Measurements from ENCODE around the gene ADGRL1. TPM values are rescaled to one million over a fixed set of nuclear protein-coding genes. Genes with fewer than 3 reads are reported as not detected.

Gene ADGRL1
- total RNA-seq, 2 experiments from 2014 or later = 2.6 to 8.2 TPM

DNA sequence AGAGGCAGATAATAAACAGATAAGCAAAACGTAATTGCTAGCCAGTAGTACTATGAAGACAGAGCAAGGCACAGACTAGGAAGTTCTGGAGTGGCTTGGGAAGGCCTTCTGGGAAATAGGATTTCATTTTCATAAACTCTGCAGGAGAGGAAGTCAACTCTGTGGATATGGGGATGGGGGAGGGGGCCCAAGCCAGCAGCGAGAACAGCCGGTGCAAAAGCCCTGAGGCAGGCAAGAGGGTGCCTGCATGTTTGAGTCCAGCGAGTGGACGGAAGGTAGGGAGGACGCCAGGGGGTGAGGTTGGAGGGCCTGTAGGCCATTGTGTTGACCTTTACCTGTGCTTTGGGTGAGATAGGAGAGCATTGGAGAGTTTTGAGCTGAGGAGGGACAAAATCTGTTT, 60.6 kb downstream of the ADGRL1 start:
- Histone ChIP-seq H3K27ac (ENCODE audit: low read depth, low read length, poor library complexity, severe bottlenecking) (no peak overlapping the region), H4K20me1 (ENCODE audit: insufficient read depth, low read length) (no peaks in the 10 kb centered on the region), H3K9me2 (ENCODE audit: insufficient read depth, low read length) (no peaks in the 10 kb centered on the region), H2AFZ (ENCODE audit: low read length) (no peak overlapping the region), H3K4me3 (ENCODE audit: low read depth, low read length, poor library complexity, severe bottlenecking) (no peak overlapping the region), H3K79me2 (ENCODE audit: insufficient read depth, low read depth, low read length) (no peaks in the 10 kb centered on the region), H3K4me1 (ENCODE audit: insufficient read depth, low read length, poor library complexity, severe bottlenecking) (no peaks in the 10 kb centered on the region), H3K9me3 (ENCODE audit: low read length) (no peaks in the 10 kb centered on the region), H3K4me2 (ENCODE audit: low read length) (no peak overlapping the region), H3K36me3 (ENCODE audit: insufficient read depth, low read length) (no peaks in the 10 kb centered on the region)
- BruUV-seq (replicated peaks) = no TSS peak
- no peak for DNase-seq (ENCODE audit: low spot score)
- POLR2A ChIA-PET = no interaction called here
- CTCF ChIA-PET (ENCODE audit: unreplicated experiment) = no interaction called here
- TF ChIP-seq, protein P1, sequence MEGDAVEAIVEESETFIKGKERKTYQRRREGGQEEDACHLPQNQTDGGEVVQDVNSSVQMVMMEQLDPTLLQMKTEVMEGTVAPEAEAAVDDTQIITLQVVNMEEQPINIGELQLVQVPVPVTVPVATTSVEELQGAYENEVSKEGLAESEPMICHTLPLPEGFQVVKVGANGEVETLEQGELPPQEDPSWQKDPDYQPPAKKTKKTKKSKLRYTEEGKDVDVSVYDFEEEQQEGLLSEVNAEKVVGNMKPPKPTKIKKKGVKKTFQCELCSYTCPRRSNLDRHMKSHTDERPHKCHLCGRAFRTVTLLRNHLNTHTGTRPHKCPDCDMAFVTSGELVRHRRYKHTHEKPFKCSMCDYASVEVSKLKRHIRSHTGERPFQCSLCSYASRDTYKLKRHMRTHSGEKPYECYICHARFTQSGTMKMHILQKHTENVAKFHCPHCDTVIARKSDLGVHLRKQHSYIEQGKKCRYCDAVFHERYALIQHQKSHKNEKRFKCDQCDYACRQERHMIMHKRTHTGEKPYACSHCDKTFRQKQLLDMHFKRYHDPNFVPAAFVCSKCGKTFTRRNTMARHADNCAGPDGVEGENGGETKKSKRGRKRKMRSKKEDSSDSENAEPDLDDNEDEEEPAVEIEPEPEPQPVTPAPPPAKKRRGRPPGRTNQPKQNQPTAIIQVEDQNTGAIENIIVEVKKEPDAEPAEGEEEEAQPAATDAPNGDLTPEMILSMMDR (conservative IDR thresholded peaks at IDR 0.05; ENCODE audit: low read length) = no peak
- TF ChIP-seq EZH2phosphoT487 (IDR thresholded peaks at IDR 0.05; ENCODE audit: borderline replicate concordance, low read depth, low read length) = no peak
- intact Hi-C loops (cut with micrococcal nuclease; ENCODE audit: unreplicated experiment) = no loop called here

DNA sequence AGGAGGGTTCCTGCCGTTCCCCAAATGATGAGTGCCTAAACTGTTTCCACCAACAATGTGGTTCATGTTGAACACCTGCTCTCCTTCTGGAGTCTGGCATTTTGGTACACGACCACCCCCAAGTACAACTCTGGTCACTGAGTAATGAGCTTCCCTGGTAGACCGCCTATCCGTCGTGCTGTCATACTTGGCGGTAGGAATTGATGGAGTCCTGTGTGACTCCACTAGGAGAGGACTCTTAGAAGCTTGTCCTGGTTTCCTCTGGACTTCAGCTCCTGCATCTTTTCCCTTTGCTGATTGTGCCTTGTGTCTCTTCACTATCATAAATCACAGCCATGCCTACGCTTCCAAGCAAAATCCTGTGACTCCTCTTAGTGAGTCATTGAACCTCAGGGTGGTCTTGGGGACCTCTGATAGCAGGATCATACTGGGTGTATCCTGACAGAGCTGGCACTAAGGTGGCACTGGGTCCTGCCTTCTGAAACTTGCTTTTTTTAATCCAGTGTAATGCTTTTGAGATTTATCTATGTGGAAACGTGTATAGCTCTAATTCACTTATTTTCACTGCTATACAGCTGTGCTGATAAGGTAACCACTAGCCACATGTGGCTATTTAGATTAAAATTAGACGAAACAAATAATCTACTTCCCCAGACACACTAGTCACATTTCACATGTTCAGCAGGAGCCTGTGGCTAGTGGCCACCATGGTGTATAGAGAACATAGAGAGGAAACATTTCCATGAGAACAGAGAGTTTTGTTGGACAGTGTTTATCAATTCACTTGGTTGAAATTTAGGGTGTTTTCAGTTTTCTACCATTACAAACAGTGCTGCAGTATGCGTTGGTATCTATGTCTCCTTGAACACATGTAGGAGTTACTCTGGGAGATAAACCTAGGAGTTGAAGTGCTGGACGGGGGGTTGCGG, 63.4 kb downstream of the ADGRL1 start:
- DNase-seq (ENCODE audit: low spot score) = no peak
- no peaks in the 10 kb centered on the region for H3K9me2 ChIP-seq (ENCODE audit: insufficient read depth, low read length)
- no TSS peak for BruUV-seq (replicated peaks)
- H3K4me1 ChIP-seq (ENCODE audit: insufficient read depth, low read length, poor library complexity, severe bottlenecking) = peaks cover 8% of the 10 kb centered on the region
- POLR2A ChIA-PET = interaction anchor here (0.6 to 0.8 kb wide), 3 partner anchors 10 to 32 kb away, joined by 3 to 8 read pairs (median 3); no protein-coding TSS in a partner anchor
- H3K9me3 ChIP-seq (ENCODE audit: low read length) = no peaks in the 10 kb centered on the region
- no peaks in the 10 kb centered on the region for H4K20me1 ChIP-seq (ENCODE audit: insufficient read depth, low read length)
- CTCF ChIA-PET (ENCODE audit: unreplicated experiment) = interaction anchor here (0.5 kb wide), 1 partner anchor 261 kb away, joined by 3 read pairs; no protein-coding TSS in a partner anchor
- intact Hi-C loops (cut with micrococcal nuclease; ENCODE audit: unreplicated experiment) = no loop called here
- TF ChIP-seq, protein P1 (conservative IDR thresholded peaks at IDR 0.05; ENCODE audit: low read length) = no peak
- no peak for TF ChIP-seq EZH2phosphoT487 (IDR thresholded peaks at IDR 0.05; ENCODE audit: borderline replicate concordance, low read depth, low read length)
- H3K4me3 ChIP-seq (ENCODE audit: low read depth, low read length, poor library complexity, severe bottlenecking) = no peak overlapping the region
- H3K36me3 ChIP-seq (ENCODE audit: insufficient read depth, low read length) = no peaks in the 10 kb centered on the region
- H3K4me2 ChIP-seq (ENCODE audit: low read length) = no peak overlapping the region
- H2AFZ ChIP-seq (ENCODE audit: low read length) = no peak overlapping the region
- H3K27ac ChIP-seq (ENCODE audit: low read depth, low read length, poor library complexity, severe bottlenecking) = no peak overlapping the region
- H3K79me2 ChIP-seq (ENCODE audit: insufficient read depth, low read depth, low read length) = peaks cover 9% of the 10 kb centered on the region; the same call in 1 of the 2 replicates

DNA sequence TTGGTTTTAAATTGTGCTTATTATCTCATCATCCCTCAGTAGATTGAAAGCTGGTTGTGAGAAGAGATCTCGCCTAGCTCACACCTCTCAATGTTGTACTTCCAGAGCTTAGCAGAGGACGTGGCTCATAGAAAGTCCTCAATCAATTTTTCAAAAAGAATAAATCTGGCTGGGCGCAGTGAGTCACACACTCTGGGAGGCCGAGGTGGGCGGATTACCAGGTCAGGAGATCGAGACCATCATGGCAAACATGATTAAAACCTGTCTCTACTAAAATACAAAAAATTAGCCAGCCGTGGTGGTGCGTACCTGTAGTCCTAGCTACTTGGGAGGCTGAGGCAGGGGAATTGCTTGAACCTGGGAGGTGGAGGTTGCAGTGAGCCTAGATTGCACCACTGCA, 64.9 kb downstream of the ADGRL1 start:
- no peaks in the 10 kb centered on the region for H4K20me1 ChIP-seq (ENCODE audit: insufficient read depth, low read length)
- BruUV-seq (replicated peaks) = no TSS peak
- ChIA-PET POLR2A (interaction anchor here (0.6 kb wide), 1 partner anchor 40 kb away, joined by 3 read pairs; no protein-coding TSS in a partner anchor), CTCF (ENCODE audit: unreplicated experiment) (no interaction called here)
- intact Hi-C loops (cut with micrococcal nuclease; ENCODE audit: unreplicated experiment) = no loop called here
- no peaks in the 10 kb centered on the region for H3K36me3 ChIP-seq (ENCODE audit: insufficient read depth, low read length)
- H3K4me1 ChIP-seq (ENCODE audit: insufficient read depth, low read length, poor library complexity, severe bottlenecking) = peaks cover 8% of the 10 kb centered on the region
- no peak overlapping the region for H3K4me3 ChIP-seq (ENCODE audit: low read depth, low read length, poor library complexity, severe bottlenecking)
- H3K4me2 ChIP-seq (ENCODE audit: low read length) = no peak overlapping the region
- H3K9me3 ChIP-seq (ENCODE audit: low read length) = no peaks in the 10 kb centered on the region
- no peaks in the 10 kb centered on the region for H3K9me2 ChIP-seq (ENCODE audit: insufficient read depth, low read length)
- H2AFZ ChIP-seq (ENCODE audit: low read length) = no peak overlapping the region
- TF ChIP-seq EZH2phosphoT487 (IDR thresholded peaks at IDR 0.05; ENCODE audit: borderline replicate concordance, low read depth, low read length) = no peak
- TF ChIP-seq, protein P1 (conservative IDR thresholded peaks at IDR 0.05; ENCODE audit: low read length) = no peak
- no peak for DNase-seq (ENCODE audit: low spot score)
- H3K79me2 ChIP-seq (ENCODE audit: insufficient read depth, low read depth, low read length) = peaks cover 11% of the 10 kb centered on the region
- no peak overlapping the region for H3K27ac ChIP-seq (ENCODE audit: low read depth, low read length, poor library complexity, severe bottlenecking)

All from OCI-LY7 (cell line).